AG09319 (cell line): ENCODE measurements around the gene KLHDC3.

Experiments used
- DNase-seq: peaks from one replicate; pipeline ENCODE4 v3.0.0-alpha.2; 2010; ENCODE audit warnings: low read depth; ENCODE audit errors: extremely low read depth
- CTCF ChIP-seq: IDR thresholded peaks from 2 replicates; pipeline ENCODE4 v1.5.1; 2011; ENCODE audit warnings: low read depth, mild to moderate bottlenecking, inconsistent platforms, low read length, moderate library complexity

Gene KLHDC3

GRCh38 chr6:42970871-42971612, 43.0 kb upstream of the KLHDC3 start:
- no peak for TF ChIP-seq CTCF
- no peak for DNase-seq

- TF ChIP-seq CTCF, result no peak
- no peak for DNase-seq
These were observed 42.2 kb upstream of the KLHDC3 start for GRCh38 chr6:42971746-42972327.

- TF ChIP-seq CTCF, result no peak
- DNase-seq, result no peak
These were observed 40.1 kb upstream of the KLHDC3 start for GRCh38 chr6:42973926-42974325.

- no peak for DNase-seq
- no peak for TF ChIP-seq CTCF
These were observed 39.0 kb upstream of the KLHDC3 start for GRCh38 chr6:42974919-42975505.

- DNase-seq, result no peak
These were observed 35.6 kb upstream of the KLHDC3 start for GRCh38 chr6:42978487-42978838.

GRCh38 chr6:42978839-42979522, 35.1 kb upstream of the KLHDC3 start, which contains the start of gene PEX6:
PEX6 (minus strand) TSS chr6:42979181; CDS start chr6:42979150, 31 bp downstream.
- no peak for TF ChIP-seq CTCF
- DNase-seq, result peak; percentile 40

More at GRCh38 chr6:42978487-42978838, 35.6 kb upstream of the KLHDC3 start:
- TF ChIP-seq CTCF, result no peak

GRCh38 chr6:42979523-42980177, 34.4 kb upstream of the KLHDC3 start:
- no peak for DNase-seq

More at GRCh38 chr6:42979523-42980177, 34.4 kb upstream of the KLHDC3 start:
- TF ChIP-seq CTCF, result no peak
